HFFc6 (cell line): ENCODE results near the gene TRIM31. TPM values are rescaled to one million over a fixed set of nuclear protein-coding genes. Genes with fewer than 3 reads are reported as not detected.

Source experiments
- DNase-seq: peaks from one replicate; pipeline ENCODE4 v3.0.0-alpha.2; 2018
- H3K27ac Mint-ChIP-seq: 2 replicates; pipeline ENCODE4 v1.8.0; 2020; ENCODE audit warnings: mild to moderate bottlenecking, mixed read lengths
- H3K27me3 Mint-ChIP-seq: 2 replicates; pipeline ENCODE4 v1.8.0; 2021; ENCODE audit warnings: mild to moderate bottlenecking, moderate library complexity, mixed read lengths; ENCODE audit not compliant: insufficient read depth
- H3K36me3 Mint-ChIP-seq: 2 replicates; pipeline ENCODE4 v1.8.0; 2021; ENCODE audit warnings: low read depth, mixed read lengths
- H3K4me1 Mint-ChIP-seq: 2 replicates; pipeline ENCODE4 v1.8.0; 2020; ENCODE audit warnings: low read depth, mixed read lengths
- H3K4me3 Mint-ChIP-seq: 2 replicates; pipeline ENCODE4 v1.8.0; 2020; ENCODE audit warnings: mild to moderate bottlenecking, moderate library complexity, mixed read lengths
- H3K9me3 Mint-ChIP-seq: 2 replicates; pipeline ENCODE4 v1.8.0; 2020; ENCODE audit warnings: mild to moderate bottlenecking, mixed read lengths
- CTCF ChIP-seq: fragments of 200-600 bp; sonication (generic); IDR thresholded peaks from 2 replicates; pipeline ENCODE4 v1.5.0; 2021; ENCODE audit warnings: antibody characterized with exemption, mild to moderate bottlenecking
- total RNA-seq, 6 experiments: library from RNA; stranded (reverse); fragmentation: NEBNext Ultra II Directional; extraction: Animal tissue kit (Norgen Biotek cat#: 25700); gene quantifications; 2 replicates in 1 of 6; 3 replicates in 5 of 6; pipeline ENCODE4 v1.2.3, GENCODE V29; 2021

Gene TRIM31
- total RNA-seq, 6 experiments from 2014 or later = not detected

DNA sequence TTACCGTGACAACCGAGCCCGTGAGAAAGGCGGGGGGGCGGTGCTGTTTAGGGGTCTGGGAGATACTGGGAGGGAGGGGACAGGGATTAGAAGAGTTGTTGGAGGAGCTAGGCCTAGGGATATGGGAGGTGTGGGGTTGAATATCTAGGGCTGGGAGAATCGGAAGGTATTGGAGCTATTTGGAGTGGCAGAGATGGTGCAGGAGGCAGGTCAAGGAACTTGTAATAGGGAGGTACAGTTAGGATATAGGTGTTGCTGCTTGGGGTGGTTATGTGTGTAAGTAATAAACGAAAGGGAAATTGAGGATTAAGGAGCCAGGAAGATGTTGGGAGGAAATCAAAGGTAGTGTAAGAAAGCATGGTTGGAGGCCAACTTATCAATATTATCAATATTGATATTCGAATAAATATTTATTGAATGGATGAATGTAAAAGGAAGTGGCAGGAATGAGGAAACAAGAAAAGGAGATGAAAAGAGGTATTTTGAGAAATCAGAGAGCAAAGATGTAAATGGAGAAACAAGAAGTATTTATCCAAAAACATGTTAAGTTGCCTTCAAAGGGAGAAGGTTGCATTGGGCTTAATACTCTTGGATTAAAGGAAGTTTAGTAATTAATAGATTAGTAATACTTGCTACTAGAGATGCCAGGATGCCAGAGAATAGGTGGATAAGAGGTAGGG, 45.3 kb downstream of the TRIM31 start:
- H3K36me3 Mint-ChIP-seq = peaks cover 43% of the 10 kb centered on the region
- no peak for TF ChIP-seq CTCF
- H3K4me3 Mint-ChIP-seq = peak overlapping the region; percentile 99
- peaks cover 41% of the 10 kb centered on the region for H3K4me1 Mint-ChIP-seq
- no peak for DNase-seq
- peak overlapping the region; percentile 99 for H3K27ac Mint-ChIP-seq
- H3K9me3 Mint-ChIP-seq = no peaks in the 10 kb centered on the region
- peaks cover 19% of the 10 kb centered on the region for H3K27me3 Mint-ChIP-seq

DNA sequence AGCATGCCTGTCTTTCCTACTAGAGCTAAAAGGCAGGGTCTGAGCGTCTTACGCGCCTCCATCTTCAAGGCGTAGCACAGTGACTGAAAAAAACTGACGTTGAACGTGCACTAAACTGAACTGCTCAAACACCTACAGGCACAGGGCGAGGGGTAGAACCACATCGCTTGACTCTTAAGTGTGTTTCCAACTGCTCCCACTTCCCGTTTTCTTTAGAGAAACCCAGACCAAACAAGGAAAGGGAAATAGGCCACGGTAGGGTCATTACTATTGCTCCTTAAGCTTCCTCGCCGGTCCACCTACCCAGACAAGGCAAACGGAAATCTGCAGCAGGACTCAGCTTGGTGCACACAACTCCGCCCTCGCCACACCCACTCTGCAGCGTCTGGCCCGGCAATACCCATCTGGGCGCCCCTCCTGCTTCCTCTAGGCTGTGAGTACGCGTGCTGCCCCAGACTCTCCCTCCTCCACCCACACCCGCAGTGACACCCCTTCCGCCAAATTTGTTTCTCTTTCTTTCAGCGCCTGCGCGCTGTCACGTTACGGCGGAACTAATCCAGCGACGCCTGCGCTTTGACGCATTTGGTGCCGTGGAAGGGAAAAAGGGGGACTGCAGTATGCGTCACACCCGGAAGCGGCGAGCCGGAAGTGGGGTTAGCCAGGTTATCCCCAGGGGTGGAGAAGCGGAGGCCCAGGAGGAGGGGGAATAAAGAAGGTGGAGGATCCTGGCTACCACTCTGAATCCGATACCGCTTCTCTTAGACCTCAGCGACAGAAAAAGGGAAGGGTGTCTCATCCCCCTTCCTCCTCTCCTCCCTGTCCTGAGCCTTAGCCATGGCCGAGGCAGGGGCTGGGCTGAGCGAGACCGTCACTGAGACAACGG, 46.1 kb downstream of the TRIM31 start, which contains the start of gene PPP1R11:
Gene PPP1R11 (plus strand): TSS at position 622 of the 883 bp plus-strand sequence. CDS start 213 bp downstream, at position 835.
- peaks cover 43% of the 10 kb centered on the region for H3K36me3 Mint-ChIP-seq
- peak; percentile 99 for DNase-seq
- peaks cover 45% of the 10 kb centered on the region for H3K4me1 Mint-ChIP-seq
- no peak for TF ChIP-seq CTCF
- H3K27ac Mint-ChIP-seq = peak within 1 kb of the TSS; percentile 99
- peak within 1 kb of the TSS; percentile 99 for H3K4me3 Mint-ChIP-seq
- H3K9me3 Mint-ChIP-seq = no peaks in the 10 kb centered on the region
- H3K27me3 Mint-ChIP-seq = peaks cover 13% of the 10 kb centered on the region

DNA sequence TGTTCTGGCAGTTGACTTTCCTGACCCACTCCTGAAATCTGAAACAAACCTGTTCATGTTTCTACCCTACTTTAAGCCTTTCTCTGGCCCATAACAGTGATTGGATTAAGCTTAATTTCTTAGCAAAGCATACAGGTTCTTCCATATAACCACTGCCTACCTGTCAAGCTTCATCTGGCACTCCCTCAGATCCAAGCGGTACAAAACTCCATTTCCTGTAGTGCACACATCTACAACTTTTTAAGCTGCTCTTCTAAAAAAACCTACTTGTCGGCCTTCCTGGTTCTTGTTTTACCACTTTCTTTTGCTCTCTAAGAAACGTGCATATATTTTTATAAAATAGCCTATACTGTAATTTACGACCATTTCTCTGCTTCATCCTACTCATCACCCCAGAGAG, 46.8 kb downstream of the TRIM31 start:
- no peak for DNase-seq
- peaks cover 49% of the 10 kb centered on the region for H3K4me1 Mint-ChIP-seq
- H3K9me3 Mint-ChIP-seq = no peaks in the 10 kb centered on the region
- peaks cover 9% of the 10 kb centered on the region for H3K27me3 Mint-ChIP-seq
- peak overlapping the region; percentile 99 for H3K4me3 Mint-ChIP-seq
- TF ChIP-seq CTCF = no peak
- peak overlapping the region; percentile 99 for H3K27ac Mint-ChIP-seq
- H3K36me3 Mint-ChIP-seq = peaks cover 44% of the 10 kb centered on the region

GRCh38 chr6:30063315-30063714, 49.6 kb downstream of the TRIM31 start:
- Mint-ChIP-seq H3K36me3 (peaks cover 28% of the 10 kb centered on the region), H3K4me1 (peaks cover 61% of the 10 kb centered on the region), H3K4me3 (peak overlapping the region; percentile 59), H3K27ac (no peak overlapping the region), H3K27me3 (peaks cover 9% of the 10 kb centered on the region), H3K9me3 (no peaks in the 10 kb centered on the region)
- no peak for DNase-seq
- TF ChIP-seq CTCF = no peak

- Mint-ChIP-seq H3K9me3 (no peaks in the 10 kb centered on the region), H3K27ac (no peak overlapping the region), H3K27me3 (peaks cover 9% of the 10 kb centered on the region), H3K4me1 (peaks cover 54% of the 10 kb centered on the region), H3K4me3 (peak overlapping the region; percentile 98), H3K36me3 (peaks cover 26% of the 10 kb centered on the region)
- DNase-seq = no peak
- no peak for TF ChIP-seq CTCF
Observed at GRCh38 chr6:30062471-30063178, 50.3 kb downstream of the TRIM31 start.
